Neural crest cell (in vitro differentiated cells): Measurements from ENCODE around the gene AVP. TPM values are rescaled to one million over a fixed set of nuclear protein-coding genes. Genes with fewer than 3 reads are reported as not detected.

Experiments used
- DNase-seq: peaks from one replicate; pipeline ENCODE4 v3.0.0; 2021; ENCODE audit warnings: low read depth, mixed read lengths, low spot score
- H3K27ac Mint-ChIP-seq: one replicate; pipeline ENCODE4 v1.8.0; 2021; ENCODE audit warnings: mild to moderate bottlenecking, mixed read lengths; ENCODE audit not compliant: unreplicated experiment
- H3K27me3 Mint-ChIP-seq: 2 replicates; pipeline ENCODE4 v1.8.0; 2021; ENCODE audit warnings: low read depth, mild to moderate bottlenecking, mixed read lengths
- H3K36me3 Mint-ChIP-seq: 2 replicates; pipeline ENCODE4 v1.8.0; 2021; ENCODE audit warnings: low read depth, mild to moderate bottlenecking, mixed read lengths
- H3K4me1 Mint-ChIP-seq: 2 replicates; pipeline ENCODE4 v1.8.0; 2021; ENCODE audit warnings: mixed read lengths
- H3K4me3 Mint-ChIP-seq: one replicate; pipeline ENCODE4 v1.8.0; 2021; ENCODE audit warnings: mild to moderate bottlenecking, mixed read lengths
- H3K9me3 Mint-ChIP-seq: 2 replicates; pipeline ENCODE4 v1.8.0; 2021; ENCODE audit warnings: mixed read lengths
- total RNA-seq: library from RNA; stranded (reverse); gene quantifications from 2 replicates; pipeline ENCODE4 v1.2.1, GENCODE V29; 2021
- TF ChIP-seq, protein P1 (sequence below): fragments of 200-600 bp; sonication (generic); conservative IDR thresholded peaks from 2 replicates; pipeline ENCODE4 v1.5.0; 2021; ENCODE audit warnings: antibody characterized with exemption, mild to moderate bottlenecking

The AVP gene
- total RNA-seq, 1 donor from 2014 or later: not detected

DNA sequence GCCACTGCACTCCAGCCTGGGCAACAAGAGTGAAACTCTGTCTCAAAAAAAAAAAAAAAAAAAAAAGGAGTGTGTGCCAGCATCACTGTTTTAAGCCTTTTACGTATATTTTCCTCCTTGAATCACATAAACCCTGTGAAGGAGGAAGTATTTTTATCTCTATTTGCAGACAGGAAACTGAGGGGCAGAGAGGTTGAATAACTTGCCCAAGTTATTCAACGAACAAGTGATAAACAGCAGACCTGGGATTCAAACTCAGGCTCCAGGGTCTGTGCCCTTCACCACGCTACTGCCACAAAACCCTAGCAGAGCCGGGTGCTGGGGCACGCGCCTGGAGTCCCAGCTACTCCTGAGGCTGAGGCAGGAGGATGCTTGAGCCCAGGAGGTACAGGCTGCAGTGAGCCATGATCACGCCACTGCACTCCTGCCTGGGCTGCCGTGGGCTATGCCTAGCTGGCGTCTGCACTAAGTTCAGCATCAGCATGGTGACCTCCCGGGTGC lies 9.4 kb upstream of the AVP start:
- Mint-ChIP-seq H3K27me3 (peaks cover 22% of the 10 kb centered on the region), H3K9me3 (no peaks in the 10 kb centered on the region), H3K4me3 (no peak overlapping the region), H3K36me3 (no peaks in the 10 kb centered on the region), H3K27ac (no peak overlapping the region), H3K4me1 (no peaks in the 10 kb centered on the region)
- TF ChIP-seq, protein P1, sequence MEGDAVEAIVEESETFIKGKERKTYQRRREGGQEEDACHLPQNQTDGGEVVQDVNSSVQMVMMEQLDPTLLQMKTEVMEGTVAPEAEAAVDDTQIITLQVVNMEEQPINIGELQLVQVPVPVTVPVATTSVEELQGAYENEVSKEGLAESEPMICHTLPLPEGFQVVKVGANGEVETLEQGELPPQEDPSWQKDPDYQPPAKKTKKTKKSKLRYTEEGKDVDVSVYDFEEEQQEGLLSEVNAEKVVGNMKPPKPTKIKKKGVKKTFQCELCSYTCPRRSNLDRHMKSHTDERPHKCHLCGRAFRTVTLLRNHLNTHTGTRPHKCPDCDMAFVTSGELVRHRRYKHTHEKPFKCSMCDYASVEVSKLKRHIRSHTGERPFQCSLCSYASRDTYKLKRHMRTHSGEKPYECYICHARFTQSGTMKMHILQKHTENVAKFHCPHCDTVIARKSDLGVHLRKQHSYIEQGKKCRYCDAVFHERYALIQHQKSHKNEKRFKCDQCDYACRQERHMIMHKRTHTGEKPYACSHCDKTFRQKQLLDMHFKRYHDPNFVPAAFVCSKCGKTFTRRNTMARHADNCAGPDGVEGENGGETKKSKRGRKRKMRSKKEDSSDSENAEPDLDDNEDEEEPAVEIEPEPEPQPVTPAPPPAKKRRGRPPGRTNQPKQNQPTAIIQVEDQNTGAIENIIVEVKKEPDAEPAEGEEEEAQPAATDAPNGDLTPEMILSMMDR: no peak
- DNase-seq: no peak

DNA sequence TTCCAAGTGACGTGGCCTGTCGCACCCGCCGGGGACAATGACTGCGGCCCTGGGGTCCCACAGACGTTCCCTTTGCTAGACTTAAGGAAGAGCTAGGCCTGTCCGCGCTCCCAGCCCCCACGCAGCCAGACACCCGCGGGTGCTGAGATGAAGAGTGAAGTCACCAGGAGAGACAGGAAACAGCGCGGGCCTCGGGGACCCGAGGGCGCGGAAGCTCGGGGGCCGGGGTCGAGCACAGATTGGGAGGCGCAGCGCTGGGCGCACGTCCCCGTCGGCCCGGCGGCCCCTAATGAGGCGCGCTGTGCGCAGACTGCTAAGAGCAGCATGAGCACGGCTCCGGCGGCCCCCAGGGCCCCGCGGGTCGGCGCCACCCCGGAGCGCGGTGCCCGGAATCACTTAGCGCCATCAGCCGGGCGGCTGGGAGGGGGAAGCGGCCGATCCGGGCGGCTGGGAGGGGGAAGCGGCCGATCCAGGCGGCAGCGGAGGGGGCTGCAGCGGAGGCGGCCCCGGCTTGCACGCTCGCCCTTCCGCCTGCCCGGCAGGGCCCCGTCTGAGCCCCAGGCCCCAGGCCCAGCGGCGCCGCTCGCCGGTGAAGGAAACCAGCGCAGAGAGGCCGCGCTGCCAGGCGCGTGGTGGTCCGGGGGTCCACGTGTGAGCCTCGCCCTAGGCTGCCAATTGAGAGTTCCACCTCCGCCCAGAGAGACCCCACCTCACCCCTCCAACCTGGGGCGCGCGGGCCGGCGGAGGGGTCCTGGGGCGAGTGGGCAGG lies 8.3 kb upstream of the AVP start:
- TF ChIP-seq, protein P1: no peak
- Mint-ChIP-seq H3K27ac (no peak overlapping the region), H3K27me3 (peaks cover 27% of the 10 kb centered on the region), H3K4me3 (no peak overlapping the region), H3K4me1 (no peaks in the 10 kb centered on the region), H3K9me3 (no peaks in the 10 kb centered on the region), H3K36me3 (no peaks in the 10 kb centered on the region)
- no peak for DNase-seq

DNA sequence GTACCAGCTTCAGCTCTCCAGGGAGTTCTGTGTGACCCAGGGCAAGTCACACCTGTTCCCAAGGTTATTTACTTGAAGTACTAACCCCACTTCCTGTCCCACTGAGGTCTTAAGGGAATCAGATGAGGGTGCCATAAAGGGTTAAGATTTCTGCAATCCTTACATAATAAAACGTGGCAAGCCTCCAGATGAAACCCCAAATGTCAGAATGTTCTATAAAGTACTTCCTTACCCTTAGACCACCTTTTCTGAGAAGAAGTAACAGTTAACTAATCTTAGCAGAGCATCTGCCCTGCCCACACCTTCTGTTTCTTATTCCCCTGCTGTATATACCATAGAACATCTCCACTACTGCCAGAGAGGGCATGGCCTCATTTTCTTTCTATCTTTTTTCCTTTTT lies 6.0 kb upstream of the AVP start:
- no peaks in the 10 kb centered on the region for H3K9me3 Mint-ChIP-seq
- H3K4me3 Mint-ChIP-seq: no peak overlapping the region
- DNase-seq: no peak
- TF ChIP-seq, protein P1: no peak
- peaks cover 30% of the 10 kb centered on the region for H3K27me3 Mint-ChIP-seq
- no peaks in the 10 kb centered on the region for H3K36me3 Mint-ChIP-seq
- H3K4me1 Mint-ChIP-seq: no peaks in the 10 kb centered on the region
- no peak overlapping the region for H3K27ac Mint-ChIP-seq

DNA sequence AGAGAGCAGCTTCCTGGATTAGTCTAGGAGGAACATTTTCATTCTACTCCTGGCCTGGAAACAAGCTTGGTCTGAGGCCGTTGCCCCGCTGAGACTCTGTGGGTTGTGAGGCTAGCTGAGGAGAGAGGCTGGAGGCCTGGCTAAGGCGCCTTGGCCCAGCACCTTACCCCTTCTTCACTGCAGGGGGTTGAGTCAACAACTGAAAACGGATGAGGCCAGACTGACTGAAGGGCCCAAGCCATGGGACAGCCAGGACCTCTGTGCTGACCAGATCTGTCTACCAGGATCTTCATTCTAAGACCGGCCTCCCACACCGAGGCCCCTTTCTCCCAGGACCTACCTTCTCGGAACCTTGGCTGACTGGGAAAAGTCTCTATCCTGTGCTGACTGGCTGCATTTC lies 3.5 kb upstream of the AVP start:
- Mint-ChIP-seq H3K4me3 (no peak overlapping the region), H3K36me3 (no peaks in the 10 kb centered on the region), H3K4me1 (no peaks in the 10 kb centered on the region), H3K27ac (no peak overlapping the region), H3K9me3 (no peaks in the 10 kb centered on the region), H3K27me3 (peaks cover 50% of the 10 kb centered on the region)
- TF ChIP-seq, protein P1: no peak
- DNase-seq: no peak

DNA sequence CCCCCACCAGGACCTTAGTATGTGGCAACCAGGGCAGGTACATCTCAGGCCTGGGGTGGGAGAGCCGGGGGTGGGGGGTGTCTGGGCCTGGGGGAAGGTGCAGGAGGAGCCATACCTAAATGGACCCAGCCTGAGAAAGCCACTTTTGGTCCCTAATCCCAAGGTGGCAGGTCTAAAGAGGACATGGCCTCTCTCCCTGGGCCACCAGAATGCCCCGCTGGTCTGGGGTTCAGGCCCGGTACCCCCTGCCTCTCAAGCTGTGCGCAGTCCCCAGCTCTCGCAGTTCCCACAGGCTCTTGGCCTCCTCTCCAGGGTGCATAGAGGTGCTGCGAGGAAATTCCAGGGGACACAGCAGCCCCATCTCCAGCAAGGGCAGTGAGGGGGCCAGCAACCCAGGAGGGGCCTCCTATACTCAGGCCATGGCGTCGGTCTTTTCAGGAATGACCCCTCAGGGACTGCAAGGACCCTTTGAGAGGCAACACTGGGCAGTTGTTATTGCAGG lies 1.1 kb upstream of the AVP start:
- H3K27me3 Mint-ChIP-seq: peaks cover 58% of the 10 kb centered on the region
- TF ChIP-seq, protein P1: no peak
- no peaks in the 10 kb centered on the region for H3K36me3 Mint-ChIP-seq
- no peak overlapping the region for H3K4me3 Mint-ChIP-seq
- DNase-seq: no peak
- H3K4me1 Mint-ChIP-seq: no peaks in the 10 kb centered on the region
- no peak overlapping the region for H3K27ac Mint-ChIP-seq
- no peaks in the 10 kb centered on the region for H3K9me3 Mint-ChIP-seq
